Stimulated activated CD8-positive, alpha-beta memory T cell treated with anti-CD3 and anti-CD28 coated beads, Interleukin-15, amount 100 ng/mL, for 24 hours (primary cell): ENCODE results near the gene CHURC1.
"Not testable (repeated sequence)": the region's sequence is repeated elsewhere in the genome, so short reads cannot be mapped to it uniquely, and the experiment has no call there.

Experiments
- DNase-seq: peaks from one replicate; pipeline ENCODE4 v3.0.0-alpha.2; 2020; ENCODE audit warnings: low read depth

The CHURC1 gene

DNA sequence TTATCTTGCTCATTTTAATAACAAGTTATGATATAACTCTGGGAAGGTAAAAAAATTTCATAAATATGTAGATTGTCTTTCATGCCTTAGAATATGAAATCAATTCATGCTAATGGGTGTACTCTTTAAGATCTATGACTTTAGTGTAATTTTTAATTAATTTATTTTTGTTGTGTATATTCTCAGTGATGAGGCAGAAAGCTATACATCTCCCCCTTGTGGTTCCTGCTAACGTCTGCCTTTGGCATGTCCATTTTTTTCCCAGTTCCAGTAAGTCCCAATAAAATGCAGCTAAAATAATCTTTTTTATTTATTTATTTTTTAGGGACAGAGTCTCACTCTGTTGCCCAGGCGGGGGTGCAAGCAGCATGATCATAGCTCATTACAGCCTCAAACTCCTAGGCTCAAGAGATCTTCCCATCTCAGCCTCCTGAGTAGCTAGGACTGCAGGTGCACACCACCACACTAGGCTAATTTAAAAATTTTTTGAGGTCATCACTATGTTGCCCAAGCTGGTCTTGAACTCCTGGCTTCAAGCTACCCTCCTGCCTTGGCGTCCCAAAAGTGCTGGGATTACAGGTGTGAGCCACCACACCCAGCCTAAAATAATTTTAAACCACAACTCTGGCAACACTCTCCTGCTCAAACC is 3.3 kb upstream of the CHURC1 start:
- DNase-seq = no peak

DNA sequence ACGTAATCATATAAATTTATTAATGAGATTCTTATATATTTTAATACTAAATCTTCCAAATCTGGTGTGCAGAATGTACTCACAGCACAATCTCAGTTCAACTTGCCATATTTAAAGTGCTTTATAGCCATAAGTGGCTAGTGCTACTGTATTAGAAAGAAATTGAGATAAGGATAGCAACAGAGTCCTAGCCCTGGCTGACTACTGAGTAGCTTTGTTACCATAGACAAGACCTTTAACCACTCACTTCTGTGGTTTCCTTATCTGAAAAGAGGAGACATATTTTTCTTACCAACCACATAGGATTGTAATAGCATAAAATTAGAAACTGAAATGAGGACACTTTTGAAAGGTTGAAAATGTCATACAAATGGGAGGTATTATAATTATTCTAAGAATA is 2.0 kb upstream of the CHURC1 start:
- DNase-seq = no peak

DNA sequence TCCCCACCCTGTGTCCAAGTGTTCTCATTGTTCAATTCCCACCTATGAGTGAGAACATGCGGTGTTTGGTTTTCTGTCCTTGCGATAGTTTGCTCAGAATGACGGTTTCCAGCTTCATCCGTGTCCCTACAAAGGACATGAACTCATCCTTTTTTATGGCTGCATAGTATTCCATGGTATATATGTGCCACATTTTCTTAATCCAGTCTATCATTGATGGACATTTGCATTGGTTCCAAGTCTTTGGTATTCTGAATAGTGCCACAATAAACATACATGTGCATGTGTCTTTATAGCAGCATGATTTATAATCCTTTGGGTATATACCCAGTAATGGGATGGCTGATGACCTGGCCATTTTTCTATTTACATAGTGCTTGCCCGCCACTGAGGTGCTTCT is 778 bp upstream of the CHURC1 start:
- not testable (repeated sequence) for DNase-seq

DNA sequence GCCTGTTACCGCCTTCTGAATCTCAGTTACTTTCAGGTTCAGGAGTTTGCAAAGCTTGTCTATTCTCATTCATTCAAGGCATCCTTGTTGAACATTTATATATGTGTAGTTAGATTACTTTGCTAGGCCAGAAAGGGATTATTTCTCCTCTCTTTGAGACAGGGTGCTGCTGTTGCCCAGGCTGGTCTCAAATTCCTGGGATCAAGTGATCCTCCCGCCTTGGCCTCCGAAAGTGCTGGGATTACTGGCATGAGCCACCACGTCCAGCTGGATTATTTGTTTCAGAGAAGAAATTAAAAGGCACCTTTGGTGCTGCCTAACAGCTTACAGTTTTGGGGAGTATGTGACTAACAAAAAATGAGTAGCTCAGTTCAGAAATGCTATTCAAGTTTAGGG is 772 bp downstream of the CHURC1 start:
- no peak for DNase-seq

DNA sequence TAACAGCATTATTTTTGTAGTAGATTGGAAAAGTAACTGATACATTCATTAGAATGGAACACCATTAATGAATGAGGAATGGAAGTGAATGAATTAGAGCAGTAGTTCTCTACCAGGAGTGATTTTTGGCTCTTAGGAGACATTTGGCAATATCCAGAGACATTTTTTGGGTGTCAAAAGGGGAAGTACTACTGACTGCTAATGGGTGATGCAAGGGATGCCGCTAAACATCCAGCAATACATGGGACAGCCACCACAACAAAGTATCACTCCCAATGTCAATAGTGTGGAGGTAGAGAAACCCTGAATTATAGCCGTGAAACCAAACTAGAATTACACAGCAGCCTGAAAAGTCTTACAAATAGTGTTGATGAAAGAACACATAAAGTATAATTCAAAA is 1.5 kb downstream of the CHURC1 start:
- no peak for DNase-seq

DNA sequence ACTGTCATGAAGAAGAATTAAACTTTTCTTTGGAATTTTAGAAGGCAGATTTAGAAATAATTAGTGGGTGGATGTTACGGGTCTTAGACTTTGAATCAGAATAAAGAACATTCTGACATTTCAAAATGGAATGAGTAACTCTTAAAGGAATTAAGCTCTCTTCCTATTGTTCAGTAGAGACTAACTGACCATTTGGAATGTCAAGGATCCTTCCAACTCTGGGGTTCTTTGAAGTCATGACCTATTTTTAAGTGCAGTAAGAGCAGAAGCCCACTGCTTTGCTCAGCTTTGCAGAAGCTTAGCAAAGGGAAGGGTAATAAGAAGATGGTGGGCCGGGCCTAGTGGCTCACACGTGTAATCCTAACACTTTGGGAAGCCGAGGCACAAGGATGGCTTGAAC is 4.0 kb downstream of the CHURC1 start:
- DNase-seq = no peak

DNA sequence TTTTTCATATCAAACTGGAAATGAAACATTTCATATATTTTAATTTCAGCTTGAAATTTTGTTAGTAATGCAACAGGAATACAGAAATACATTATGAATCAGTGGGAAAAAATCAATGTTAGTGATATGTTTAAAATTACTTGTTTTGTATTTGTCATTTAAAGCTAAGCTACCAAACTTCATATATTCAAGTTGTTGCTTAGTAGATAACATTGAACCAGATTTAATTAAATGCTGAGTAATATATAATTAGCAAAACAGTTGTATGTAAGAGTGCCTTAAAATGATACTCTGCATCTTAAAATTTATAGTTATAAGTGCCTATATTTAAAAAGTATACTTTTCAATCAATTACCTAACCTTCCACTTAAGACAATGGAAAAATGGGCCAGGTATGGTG is 5.0 kb downstream of the CHURC1 start:
- no peak for DNase-seq

DNA sequence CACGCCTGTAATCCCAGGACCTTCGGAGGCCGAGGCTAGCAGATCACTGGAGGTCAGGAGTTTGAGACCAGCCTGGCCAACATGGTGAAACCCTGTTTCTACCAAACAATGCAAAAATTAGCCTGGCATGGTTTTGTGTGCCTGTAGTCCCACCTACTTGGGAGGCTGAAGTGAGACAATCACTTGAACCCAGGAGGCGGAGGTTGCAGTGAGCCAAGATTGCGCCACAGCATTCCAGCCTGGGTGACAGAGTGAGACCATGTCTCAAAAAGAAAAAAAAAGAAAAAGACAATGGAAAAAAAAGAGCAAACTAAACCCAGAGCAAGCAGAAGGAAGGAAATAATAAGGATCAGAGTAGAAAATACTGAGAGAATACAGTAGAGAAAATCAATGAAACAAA is 5.4 kb downstream of the CHURC1 start:
- no peak for DNase-seq

DNA sequence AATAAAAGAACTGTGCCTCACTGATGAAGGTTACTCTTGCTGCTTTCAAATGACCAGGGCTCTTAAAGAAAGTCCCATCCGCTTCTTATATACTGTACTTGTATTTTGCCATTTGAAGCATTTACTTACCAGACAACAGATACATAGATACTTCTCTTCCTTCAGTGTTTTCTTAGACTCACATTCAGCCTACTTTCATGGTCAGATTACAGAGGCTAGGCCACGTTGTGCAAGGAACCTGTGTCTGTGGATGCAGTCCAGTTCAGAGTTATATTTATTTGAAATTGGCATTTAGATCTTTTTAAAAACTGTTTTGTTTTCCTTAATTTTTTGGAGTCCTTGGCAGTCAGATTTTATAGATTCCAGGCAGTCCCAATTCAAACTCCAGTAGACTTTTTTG is 6.2 kb downstream of the CHURC1 start:
- DNase-seq = no peak

DNA sequence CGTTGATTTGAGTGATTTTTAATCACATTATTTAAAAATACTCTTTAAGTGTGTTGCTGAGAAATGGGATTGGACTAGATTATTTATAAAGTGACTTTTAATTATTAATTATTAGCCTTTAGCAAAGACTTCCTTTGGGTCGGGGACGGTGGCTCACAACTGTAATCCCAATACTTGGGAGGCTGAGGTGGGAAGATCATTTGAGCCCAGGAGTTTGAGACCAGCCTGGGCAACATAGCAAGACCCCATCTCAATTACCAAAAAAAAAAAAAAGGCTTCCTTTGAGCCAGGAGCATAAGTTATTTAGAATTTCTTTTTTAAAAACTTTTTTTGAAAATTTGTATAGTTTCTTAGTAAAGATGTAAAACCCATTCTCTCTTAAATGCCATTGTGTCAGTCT is 8.8 kb downstream of the CHURC1 start:
- no peak for DNase-seq

DNA sequence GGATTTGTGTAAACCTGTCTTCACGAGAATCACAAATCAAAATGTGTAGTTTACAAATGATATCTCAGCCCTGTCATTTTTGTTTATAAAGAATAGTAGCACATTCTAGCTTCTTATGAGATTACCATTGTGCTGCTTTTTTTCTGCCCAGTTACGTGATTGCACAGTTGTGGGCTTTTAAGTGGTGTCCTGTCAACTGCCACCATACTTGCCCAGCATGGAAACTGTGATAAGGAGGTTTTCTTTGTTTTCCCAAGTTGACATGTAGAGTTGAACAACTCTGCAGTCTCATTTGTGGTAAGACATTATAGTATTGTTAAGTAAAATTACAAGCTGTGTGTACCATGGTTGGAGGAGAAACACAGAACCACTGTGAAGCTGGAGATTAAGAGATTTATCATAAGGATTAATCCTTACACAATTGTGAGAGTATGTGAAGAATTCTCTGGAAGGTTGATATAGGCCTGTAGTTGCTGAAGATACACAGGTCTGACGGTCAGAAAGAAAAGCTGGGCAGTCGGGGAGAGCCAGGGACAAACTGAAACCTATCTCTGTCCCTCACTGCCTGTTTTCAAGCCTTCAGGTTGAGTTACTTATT is 12.2 kb downstream of the CHURC1 start:
- DNase-seq = no peak

DNA sequence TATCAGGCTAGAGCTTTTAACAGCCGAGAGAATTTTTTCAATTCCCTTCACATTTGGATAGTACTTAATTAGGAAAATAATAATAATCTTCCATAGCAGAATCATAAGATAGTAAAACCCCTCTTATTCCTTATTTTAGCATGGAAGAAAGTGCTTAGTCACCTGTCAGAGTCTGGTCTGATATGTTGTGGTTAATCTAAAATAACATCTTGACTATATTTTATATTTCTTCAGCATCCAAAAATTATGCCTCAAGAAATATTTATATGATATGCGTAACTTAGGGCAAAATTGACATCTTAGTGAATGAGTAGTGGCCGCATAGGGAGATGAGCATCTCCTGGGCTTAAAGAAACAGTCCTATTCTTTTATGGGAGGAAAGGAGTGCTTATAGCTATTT is 12.8 kb downstream of the CHURC1 start:
- DNase-seq = no peak

DNA sequence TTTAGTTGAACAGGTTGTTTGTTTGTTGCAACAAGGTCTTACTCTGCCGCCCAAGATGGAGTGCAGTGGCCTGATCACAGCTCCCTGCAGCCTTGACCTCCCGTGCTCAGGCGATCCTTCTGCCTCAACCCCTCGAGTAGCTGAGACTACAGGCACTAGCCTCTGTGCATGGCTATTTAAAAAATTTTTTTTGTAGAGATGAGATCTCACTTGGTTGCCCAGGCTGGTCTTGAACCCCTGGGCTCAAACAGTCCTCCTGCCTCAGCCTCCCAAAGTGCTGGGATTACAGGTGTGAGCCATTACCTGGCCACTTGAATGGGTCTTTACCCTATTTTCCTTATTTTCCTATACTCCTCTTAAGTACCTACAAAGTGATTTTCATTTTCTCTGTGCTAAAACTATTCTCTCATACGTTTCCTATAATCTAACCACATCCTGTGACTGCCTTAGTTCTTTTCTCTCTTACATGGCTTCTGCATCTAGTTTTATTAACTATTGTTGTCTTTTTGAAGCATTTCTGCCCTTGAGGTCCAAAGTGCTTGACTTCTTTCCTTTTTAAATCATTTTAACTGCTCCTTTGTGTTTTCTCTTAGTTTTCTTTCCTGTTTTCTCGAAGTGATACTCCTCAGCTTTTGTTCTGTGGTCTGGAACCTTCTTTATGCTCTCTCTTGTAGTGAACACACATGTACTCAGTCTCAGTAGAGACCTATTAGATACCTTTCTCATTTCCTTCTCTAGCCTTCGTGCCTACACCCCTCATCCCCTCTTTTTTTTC is 14.2 kb downstream of the CHURC1 start:
- no peak for DNase-seq

DNA sequence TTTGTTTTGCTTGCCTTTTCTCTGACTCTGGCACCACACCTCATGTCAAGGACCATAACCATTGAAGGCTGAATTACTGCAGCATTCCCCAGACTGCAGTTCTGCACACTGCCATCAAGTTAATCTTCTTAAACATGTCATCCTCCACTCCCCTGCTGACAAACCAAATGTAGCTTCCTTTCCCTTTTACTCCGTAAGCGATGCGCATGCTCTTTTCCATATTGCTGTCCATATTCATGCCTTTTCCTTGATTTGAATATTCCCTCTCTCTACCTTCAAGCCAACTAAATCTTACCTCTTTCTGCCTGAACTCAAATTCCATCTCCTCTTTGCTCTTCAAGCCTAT is 14.7 kb downstream of the CHURC1 start:
- DNase-seq = no peak

DNA sequence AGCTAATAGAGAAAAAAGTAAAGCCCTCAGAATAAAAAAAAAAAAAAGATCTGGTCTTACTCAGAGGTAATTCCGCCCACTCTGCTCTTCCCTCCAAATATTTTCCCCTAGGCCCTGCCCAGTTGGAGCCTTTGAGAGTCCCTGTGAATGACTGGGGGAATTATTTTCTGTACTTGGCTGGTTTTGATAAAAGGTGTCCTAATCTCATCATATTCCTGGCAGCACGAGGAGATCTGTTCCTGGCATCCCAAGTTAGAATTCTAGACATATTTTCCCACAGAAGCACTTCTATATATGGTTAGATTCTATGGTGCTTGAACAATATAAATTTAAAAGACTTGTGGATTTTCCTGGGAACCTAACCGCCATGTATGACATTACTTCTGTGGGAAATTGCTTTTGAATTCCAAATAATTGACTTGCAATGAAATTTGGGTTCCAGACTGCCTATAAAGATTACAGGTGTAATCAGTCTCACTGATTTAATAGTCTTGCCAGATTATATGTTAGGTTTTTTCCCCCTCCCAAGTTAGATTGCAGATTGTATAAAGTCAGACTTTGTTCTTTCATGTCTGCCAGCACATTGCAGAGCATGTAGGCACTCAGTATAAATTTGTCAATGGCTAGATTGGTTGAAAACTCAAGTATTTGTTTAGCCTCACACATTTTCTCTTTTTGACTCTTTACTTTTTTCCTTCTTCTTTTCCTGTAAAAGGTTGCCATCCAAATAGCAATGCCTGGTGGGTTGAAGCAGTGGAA is 16.0 kb downstream of the CHURC1 start:
- no peak for DNase-seq

DNA sequence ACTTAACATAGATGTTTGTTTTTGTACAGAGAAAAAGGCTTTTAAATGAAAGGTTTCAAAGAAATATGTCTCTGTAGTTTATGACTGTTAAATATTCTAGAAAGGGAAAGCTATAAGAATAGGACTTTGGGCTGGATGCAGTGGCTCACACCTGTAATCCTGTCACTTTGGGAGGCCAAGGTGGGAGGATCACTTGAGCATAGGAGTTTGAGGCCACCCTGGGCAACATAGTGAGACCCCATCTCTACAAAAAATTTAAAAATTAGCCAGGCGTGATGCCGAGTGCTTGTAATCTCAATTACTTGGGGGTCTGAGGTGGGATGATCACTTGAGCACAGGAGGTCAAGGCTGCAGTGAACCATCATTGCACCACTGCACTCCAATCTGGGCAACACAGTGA is 16.9 kb downstream of the CHURC1 start:
- DNase-seq = no peak

DNA sequence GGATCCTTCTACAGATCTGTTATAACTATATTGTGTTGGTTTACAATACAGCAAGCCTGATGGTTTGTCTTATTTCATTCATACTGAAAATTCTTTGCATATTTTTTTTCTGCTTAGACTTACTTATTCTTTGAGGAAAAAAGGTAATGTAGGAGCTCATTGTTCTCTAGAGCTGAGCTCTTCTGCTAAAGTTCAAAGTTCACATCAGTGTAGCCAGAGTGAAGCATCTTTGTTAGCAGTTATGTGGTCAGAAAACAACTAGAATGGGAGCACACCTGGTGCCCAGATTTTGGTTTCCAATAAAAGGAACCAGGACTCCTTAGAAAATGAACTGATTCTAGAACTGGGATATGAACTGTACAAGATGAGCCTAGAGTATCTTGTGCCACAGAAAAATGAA is 18.0 kb downstream of the CHURC1 start:
- DNase-seq = no peak

DNA sequence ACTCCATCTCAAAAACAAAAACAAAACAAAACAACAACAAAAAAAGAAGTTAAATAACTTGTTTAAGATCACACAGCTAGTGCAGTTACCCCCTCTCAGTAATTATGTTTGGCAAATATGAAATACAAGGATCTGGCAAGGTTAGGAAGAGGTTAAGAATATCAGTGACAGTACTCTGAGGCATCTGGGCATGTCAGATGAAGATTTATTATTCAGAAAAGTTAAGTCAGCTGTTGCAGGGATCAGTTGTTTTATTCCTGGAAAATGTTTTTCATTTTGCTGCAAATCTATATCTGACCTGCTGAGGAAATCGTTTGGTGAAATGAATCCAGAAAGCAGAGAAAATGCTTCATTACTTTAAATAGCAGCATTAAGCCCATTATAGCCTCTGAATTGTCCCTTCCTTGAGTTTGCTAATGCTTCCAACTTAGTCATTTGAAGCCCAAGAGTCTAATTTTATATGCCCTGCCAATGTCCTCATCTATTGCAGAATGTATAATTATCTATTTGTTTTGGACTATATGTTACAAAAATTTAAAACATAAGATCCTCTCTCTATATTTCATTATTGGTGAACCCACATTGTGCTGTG is 20.2 kb downstream of the CHURC1 start:
- DNase-seq = no peak

DNA sequence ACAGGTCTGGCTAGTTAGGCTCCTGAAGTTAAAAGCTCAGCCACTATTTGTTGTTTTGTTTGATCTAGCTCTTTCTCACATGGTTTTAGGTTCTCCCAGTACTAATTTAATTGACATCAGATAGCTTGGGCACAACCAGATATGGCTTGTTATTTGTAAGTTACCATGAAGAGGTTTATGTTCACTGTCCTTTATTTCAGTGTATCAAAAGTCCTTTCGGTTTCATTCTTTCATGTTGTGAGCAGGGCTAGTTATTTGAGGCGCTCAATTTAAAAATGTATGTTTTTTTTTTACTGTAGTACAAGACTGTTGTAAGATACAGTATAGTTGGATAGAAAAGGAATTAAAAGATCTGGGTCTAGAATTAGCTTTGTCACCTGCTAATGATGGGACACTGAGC is 21.3 kb downstream of the CHURC1 start:
- no peak for DNase-seq

DNA sequence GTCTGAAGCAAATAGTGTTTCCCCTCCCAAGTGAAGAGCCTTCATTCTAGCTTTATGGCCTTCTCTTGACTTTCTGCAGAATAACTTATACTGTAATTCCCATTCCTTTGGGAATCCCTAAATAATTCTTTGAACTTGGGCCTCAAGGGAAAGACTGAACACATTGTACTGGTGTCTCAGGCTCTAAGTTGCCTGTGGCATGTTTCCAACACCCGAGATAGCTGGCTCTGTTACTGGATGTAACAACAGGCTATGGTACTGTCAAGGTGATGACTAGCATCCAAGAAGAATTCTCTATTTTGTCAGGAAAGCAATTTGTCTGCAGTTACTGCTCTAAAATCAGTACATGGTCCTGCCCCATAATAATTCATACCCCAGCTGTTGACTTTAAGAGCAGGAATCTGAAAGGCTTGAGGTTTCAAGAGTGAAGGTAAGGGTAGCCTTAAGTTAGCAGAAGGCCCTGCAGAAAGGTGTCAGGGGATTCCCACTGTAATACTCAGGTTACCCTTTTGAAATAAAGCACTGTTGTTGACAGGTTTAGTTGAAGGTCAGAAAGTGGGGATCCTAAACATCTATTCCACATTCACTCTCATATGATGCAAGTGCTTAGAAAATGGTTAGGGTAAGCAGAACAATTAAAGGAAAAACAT is 23.0 kb downstream of the CHURC1 start:
- no peak for DNase-seq

DNA sequence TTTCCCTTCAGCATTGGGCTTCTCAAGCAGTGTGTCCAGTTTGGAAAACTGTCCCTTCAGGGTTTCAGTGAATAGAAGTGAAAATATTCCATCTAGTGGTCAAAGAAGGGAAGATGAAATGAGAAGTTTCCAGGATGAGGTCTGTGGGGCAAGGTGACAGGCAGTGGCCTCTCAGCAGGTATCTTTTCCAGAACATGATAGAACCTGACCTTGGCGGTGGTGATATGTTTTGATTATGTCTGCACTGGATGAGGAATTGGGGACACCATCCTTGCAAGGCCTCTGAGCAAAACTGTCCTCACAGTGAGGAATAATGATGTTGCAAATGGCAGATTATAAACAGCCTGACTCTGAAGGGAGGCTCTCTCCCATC is 23.6 kb downstream of the CHURC1 start:
- DNase-seq = no peak
